HUES6 (cell line): ENCODE data around the gene TCF12.

Experiments
- H3K27ac ChIP-seq: 2 replicates; pipeline ENCODE4 v1.7.0; 2013; ENCODE audit warnings: low read depth, mild to moderate bottlenecking, low read length, inconsistent platforms
- H3K27me3 ChIP-seq: 2 replicates; pipeline ENCODE4 v1.6.1; 2013; ENCODE audit warnings: low read length; ENCODE audit not compliant: control insufficient read depth, insufficient read depth
- H3K36me3 ChIP-seq: 2 replicates; pipeline ENCODE4 v1.6.1; 2013; ENCODE audit warnings: low read length; ENCODE audit not compliant: control insufficient read depth, insufficient read depth
- H3K4me1 ChIP-seq: 2 replicates; pipeline ENCODE4 v1.6.1; 2013; ENCODE audit warnings: low read length; ENCODE audit not compliant: control insufficient read depth, insufficient read depth
- H3K4me3 ChIP-seq: 2 replicates; pipeline ENCODE4 v1.5.1; 2013; ENCODE audit warnings: low read depth, low read length
- H3K9ac ChIP-seq: one replicate; pipeline ENCODE4 v1.6.1; 2013; ENCODE audit warnings: mild to moderate bottlenecking, low read length
- H3K9me3 ChIP-seq: 2 replicates; pipeline ENCODE4 v1.6.1; 2013; ENCODE audit warnings: low read depth, low read length; ENCODE audit not compliant: control insufficient read depth, insufficient read depth

The TCF12 gene

DNA sequence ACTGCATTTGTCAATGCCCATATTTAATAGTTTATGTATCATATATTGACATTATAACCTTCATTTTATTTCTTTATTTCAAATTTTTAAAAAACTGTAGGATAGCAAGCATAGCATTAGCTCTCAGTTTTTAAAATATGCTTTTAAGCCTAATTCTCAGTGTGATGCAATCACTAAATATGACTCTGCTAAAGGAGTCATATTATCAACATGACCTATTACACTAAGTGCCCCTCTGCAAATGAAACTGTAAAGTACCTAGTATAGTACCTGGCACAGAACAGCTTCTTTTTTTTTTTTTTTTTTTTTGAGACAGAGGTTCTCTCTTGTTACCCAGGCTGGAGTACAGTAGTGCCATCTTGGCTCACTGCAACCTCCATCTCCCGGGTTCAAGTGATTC, 278.4 kb downstream of the TCF12 start:
- H3K36me3 ChIP-seq: peaks cover 10% of the 10 kb centered on the region; the same call in 1 of the 2 replicates
- no peak overlapping the region for H3K4me3 ChIP-seq
- H3K9ac ChIP-seq: no peak overlapping the region
- H3K4me1 ChIP-seq: peaks cover 51% of the 10 kb centered on the region
- no peaks in the 10 kb centered on the region for H3K27me3 ChIP-seq
- H3K9me3 ChIP-seq: no peaks in the 10 kb centered on the region
- peak overlapping the region; percentile 84; the same call in 1 of the 2 replicates for H3K27ac ChIP-seq

DNA sequence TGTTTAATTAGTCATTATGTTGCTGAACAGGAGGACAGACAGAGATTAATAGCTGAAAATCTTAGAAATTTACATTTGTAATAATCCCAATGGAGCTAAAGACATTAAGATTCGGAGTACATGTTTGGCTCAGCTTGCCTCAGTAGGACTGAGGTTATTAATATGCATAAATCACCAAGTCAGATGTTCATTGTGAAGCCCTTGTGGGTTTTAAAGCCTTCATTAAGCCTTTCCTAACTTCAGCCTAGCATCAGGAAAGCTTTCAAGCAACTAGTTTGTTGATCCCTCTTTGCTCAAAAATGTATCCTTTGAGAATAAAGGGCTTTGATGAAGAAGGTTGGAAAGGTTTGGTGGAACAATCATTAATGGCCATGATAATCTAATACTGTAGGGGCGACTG, 279.7 kb downstream of the TCF12 start:
- Histone ChIP-seq H3K4me3 (peak overlapping the region; percentile 19), H3K27me3 (no peaks in the 10 kb centered on the region), H3K9me3 (no peaks in the 10 kb centered on the region), H3K4me1 (peaks cover 51% of the 10 kb centered on the region), H3K27ac (peak overlapping the region; percentile 84), H3K9ac (no peak overlapping the region), H3K36me3 (peaks cover 2% of the 10 kb centered on the region; the same call in 1 of the 2 replicates)

DNA sequence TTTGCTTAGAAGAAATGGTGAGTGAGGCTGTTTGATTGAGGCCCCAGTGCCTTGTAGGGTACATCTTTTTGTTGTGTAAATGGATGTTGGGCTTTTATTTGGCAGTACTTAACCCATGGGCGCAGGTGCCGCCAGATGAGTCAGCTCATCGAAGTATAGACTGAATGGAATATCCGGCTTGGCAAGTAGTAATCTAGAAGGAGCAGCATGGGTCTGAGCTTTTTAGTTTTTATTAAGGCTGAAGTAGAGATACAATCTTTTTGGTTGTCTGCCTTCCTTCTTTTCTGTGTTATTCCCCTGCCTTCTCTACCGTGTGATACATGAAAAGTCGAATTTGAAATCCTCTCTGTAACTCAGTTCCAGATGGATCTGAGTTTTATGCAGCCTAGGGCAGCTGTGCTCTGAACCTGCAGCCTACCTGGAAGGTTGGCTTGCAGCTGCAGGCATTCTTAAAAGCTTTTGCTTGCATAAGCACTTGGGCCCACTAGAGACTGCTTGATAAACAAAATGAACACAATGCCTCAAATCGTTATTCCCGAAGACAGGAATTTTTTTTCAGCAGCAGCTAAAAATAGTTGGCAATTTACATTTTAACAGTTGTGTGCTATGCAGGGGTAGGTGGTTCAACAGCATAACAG, 280.3 kb downstream of the TCF12 start:
- Histone ChIP-seq H3K9ac (peak overlapping the region; percentile 55), H3K4me3 (peak overlapping the region; percentile 44), H3K36me3 (no peaks in the 10 kb centered on the region), H3K27ac (peak overlapping the region; percentile 94), H3K4me1 (peaks cover 56% of the 10 kb centered on the region), H3K27me3 (no peaks in the 10 kb centered on the region), H3K9me3 (no peaks in the 10 kb centered on the region)

DNA sequence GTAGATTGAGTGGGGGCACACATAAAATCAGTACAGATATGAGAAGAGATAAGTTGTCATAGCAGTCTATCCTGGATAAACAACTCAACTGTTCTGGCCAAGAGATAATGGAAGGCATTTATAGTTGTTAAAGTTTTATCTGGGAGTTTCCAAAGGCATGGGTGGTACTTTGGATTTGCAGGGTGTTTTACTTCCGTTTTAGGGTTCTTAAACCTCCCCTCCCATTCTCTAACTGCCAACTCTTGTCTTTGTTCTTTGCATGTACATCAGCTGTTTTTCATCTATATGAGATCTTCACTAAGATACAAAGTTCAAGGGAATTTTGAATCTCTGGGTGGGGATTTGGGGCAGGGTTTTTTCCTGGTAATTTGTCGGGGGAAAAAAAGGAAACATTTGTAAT, 283.1 kb downstream of the TCF12 start:
- H3K27ac ChIP-seq: no peak overlapping the region
- H3K36me3 ChIP-seq: no peaks in the 10 kb centered on the region
- peaks cover 53% of the 10 kb centered on the region for H3K4me1 ChIP-seq
- no peaks in the 10 kb centered on the region for H3K27me3 ChIP-seq
- no peak overlapping the region for H3K4me3 ChIP-seq
- H3K9ac ChIP-seq: no peak overlapping the region
- no peaks in the 10 kb centered on the region for H3K9me3 ChIP-seq

DNA sequence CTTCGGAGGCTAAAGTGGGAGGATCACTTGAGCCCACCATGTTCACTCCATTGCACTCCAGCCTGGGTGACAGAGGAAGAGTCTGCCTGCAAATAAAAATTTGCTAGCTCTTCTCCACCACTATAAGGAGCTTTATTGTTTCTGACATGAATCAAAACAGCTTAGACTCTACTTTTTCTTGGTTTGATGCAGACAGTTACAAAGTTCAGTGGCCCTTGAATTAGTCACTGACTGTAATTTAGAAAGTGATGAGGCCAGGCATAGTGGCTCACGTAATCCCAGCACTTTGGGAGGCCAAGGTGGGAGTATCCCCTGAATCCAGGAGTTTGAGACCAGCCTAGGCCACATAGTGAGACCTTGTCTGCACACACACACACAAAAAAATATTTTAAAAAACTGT, 285.5 kb downstream of the TCF12 start:
- H3K27ac ChIP-seq: no peak overlapping the region
- H3K9ac ChIP-seq: no peak overlapping the region
- H3K27me3 ChIP-seq: no peaks in the 10 kb centered on the region
- peaks cover 32% of the 10 kb centered on the region for H3K4me1 ChIP-seq
- H3K4me3 ChIP-seq: no peak overlapping the region
- no peaks in the 10 kb centered on the region for H3K36me3 ChIP-seq
- no peaks in the 10 kb centered on the region for H3K9me3 ChIP-seq

DNA sequence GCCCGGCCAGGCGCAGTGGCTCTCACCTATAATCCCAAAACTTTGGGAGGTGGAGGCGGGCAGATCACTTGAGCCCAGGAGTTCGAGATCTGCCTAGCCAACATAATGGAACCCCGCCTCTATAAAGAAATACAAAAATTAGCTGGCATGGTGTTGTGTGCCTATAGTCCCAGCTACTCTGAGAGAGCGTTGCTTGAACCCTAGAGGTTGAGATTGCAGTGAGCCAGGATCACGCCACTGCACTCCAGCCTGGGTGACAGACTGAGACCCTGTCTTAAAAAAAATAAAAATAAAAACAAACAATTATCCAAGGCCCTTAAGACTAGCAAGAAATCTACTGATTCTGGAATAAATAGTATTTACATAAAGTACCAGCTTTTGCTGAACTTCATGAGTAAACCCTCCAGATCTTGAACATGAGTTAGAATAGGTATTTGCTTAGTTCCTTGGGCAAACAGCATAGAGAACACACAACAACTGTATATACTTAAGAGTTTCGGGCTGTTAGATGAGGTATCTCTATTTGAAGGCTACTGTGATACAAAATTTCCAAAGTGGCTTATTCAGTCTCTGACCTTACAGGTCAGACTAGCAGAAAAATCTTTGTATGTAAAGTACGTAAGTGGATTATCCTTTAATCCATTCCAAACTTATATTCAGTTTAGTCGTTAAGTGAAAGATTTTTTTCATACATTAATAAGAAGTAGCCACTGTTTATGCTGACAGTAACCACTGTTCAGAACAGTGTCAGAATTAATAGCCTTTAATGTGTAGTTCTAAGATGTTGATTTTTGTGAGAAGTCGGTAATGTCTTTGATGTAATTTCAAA, 286.8 kb downstream of the TCF12 start:
- peaks cover 19% of the 10 kb centered on the region; the same call in 1 of the 2 replicates for H3K4me1 ChIP-seq

DNA sequence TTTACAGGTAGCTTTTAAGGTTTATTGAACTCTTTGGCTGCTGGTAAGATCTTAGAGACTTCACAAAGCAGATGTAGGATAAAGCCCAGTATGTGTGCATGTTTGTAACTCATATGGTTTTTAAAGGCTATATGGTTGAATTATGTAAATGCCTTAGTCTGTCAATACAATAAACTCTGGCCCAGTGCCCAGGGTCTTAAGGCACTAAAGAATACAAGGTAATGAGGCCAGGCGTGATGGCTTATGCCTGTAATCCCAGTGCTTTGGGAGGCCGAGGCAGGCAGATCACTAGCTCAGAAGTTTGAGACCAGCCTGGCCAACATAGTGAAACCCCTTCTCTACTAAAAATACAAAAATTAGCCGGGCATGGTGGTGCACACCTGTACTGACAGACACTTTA, 287.6 kb downstream of the TCF12 start:
- Histone ChIP-seq H3K27me3 (no peaks in the 10 kb centered on the region), H3K9ac (no peak overlapping the region), H3K9me3 (no peaks in the 10 kb centered on the region), H3K4me3 (no peak overlapping the region), H3K4me1 (peaks cover 11% of the 10 kb centered on the region; the same call in 1 of the 2 replicates), H3K27ac (no peak overlapping the region), H3K36me3 (no peaks in the 10 kb centered on the region)

More for the DNA sequence above, 286.8 kb downstream of the TCF12 start:
- no peak overlapping the region for H3K27ac ChIP-seq
- no peaks in the 10 kb centered on the region for H3K9me3 ChIP-seq
- no peak overlapping the region for H3K9ac ChIP-seq
- no peaks in the 10 kb centered on the region for H3K36me3 ChIP-seq
- H3K27me3 ChIP-seq: no peaks in the 10 kb centered on the region
- H3K4me3 ChIP-seq: no peak overlapping the region

DNA sequence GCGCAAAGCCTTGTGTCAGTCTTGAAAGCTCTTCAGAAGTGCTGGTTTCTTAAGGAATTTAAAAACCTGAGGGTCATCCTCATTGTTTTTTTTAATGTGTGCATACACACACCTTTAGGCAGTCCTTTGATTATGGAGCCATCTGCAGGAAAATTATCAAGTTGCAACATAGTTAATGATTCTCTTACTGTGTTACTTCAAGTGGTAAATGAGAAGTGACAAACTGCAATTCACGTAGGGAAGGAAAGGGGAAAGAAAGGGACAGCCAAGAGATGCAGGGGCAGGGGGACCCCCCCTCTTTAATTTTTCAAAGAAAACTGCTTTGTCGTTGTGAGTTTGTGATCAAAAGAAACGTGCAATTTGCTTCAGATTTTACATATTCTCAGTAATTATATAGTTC, 295.4 kb downstream of the TCF12 start:
- Histone ChIP-seq H3K27me3 (no peaks in the 10 kb centered on the region), H3K9me3 (no peaks in the 10 kb centered on the region), H3K9ac (no peak overlapping the region), H3K36me3 (no peaks in the 10 kb centered on the region), H3K4me3 (no peak overlapping the region), H3K27ac (no peak overlapping the region), H3K4me1 (peaks cover 40% of the 10 kb centered on the region)

DNA sequence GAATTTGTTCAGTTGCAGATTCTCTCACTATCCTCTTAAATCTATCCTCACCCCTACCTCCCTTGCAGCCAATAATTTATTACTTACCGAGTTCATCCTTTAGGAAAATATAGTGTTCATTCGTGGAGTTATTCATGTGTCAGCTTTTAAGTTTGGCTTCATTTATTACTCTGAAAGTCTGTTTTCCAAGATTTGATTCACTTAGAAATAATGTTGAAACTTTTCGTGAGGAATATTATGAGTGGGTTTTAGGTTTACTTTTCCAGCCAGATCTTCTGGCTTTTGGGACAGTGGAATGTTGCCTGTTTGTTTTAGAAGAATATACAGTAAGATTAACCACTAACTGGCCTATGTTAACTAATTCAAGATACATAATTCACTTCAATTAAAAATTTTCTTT, 296.9 kb downstream of the TCF12 start:
- Histone ChIP-seq H3K9me3 (no peaks in the 10 kb centered on the region), H3K27me3 (no peaks in the 10 kb centered on the region), H3K4me1 (peaks cover 49% of the 10 kb centered on the region), H3K4me3 (no peak overlapping the region), H3K9ac (no peak overlapping the region), H3K27ac (0 out of 2 replicates have a peak overlapping the region, but pooled peaks have one; percentile 38), H3K36me3 (no peaks in the 10 kb centered on the region)

DNA sequence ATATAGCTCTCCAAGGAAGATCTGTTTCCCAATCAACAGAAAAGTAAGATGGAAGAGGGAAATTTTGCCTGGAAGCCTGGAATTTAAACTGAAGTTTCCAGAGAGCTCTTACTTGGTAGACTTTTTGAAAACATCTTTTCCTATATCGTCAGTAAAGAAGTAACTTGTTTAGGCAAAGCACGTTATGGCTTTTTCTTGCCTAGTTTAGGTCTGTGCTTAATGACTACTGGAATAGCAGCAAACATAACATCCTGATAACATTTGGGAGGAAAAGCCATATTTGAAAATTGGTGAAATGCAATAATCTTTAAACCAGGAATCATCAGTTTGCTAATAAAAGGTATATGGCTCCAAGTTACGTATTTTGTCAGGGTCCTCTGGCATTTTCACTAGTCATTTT, 297.4 kb downstream of the TCF12 start:
- no peaks in the 10 kb centered on the region for H3K9me3 ChIP-seq
- H3K27ac ChIP-seq: peak overlapping the region; percentile 38; the same call in 1 of the 2 replicates
- no peaks in the 10 kb centered on the region for H3K27me3 ChIP-seq
- H3K4me1 ChIP-seq: peaks cover 49% of the 10 kb centered on the region
- H3K36me3 ChIP-seq: no peaks in the 10 kb centered on the region
- no peak overlapping the region for H3K9ac ChIP-seq
- no peak overlapping the region for H3K4me3 ChIP-seq

DNA sequence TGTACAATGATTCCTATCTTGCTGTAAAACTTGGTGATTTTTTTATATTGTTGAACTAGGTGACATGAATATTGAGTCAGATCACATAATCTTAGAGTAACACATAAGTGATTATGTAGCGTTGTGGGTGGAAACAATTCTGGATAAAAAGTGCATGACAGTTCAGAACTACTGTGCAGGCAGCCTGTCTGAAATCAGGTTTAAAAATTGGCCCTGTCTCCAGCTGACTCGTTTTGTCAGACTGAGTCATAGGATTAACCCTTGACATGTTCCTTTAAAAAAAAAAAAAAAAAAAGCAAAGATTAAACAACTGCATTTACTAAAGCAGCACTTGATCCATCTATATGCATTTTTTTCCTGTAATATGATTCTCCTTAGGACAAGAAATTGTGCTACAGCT, 297.8 kb downstream of the TCF12 start:
- Histone ChIP-seq H3K4me3 (no peak overlapping the region), H3K4me1 (peaks cover 49% of the 10 kb centered on the region), H3K27ac (peak overlapping the region; percentile 38; the same call in 1 of the 2 replicates), H3K9me3 (no peaks in the 10 kb centered on the region), H3K9ac (no peak overlapping the region), H3K36me3 (no peaks in the 10 kb centered on the region), H3K27me3 (no peaks in the 10 kb centered on the region)
